Activated CD4-positive, alpha-beta T cell treated with anti-CD3 and anti-CD28 coated beads, Interleukin-2, amount 50 U/mL, for 24 hours (primary cell): ENCODE data around the gene MCEE.
"Not testable (repeated sequence)": the region's sequence is repeated elsewhere in the genome, so short reads cannot be mapped to it uniquely, and the experiment has no call there.

Experiments used
- DNase-seq, 2 donors: peaks; one replicate each; pipeline ENCODE4 v3.0.0-alpha.2; 2020; ENCODE audit warnings: low read depth in 1 of 2, low spot score in 1 of 2

Gene MCEE

DNA sequence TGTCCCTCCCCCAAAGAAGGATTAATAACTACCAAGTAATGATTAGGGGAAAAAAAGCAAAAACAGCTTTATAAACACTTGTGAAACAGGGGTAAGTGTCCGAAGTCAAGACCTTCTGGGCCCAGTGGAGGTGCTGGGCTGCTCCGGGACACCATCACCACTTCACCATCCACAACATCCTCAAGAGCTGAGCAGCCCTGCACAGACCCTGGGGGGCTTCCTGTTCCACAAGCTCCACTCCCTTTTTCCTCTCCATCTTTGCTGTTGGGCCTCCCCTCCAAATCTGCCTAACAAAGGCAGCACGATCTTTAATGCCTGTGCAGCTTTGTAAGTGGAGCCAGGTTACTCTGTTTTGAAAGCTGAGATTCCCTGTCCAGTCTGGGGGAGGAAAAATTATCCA lies 46.7 kb downstream of the MCEE start:
- not testable (repeated sequence) for DNase-seq

DNA sequence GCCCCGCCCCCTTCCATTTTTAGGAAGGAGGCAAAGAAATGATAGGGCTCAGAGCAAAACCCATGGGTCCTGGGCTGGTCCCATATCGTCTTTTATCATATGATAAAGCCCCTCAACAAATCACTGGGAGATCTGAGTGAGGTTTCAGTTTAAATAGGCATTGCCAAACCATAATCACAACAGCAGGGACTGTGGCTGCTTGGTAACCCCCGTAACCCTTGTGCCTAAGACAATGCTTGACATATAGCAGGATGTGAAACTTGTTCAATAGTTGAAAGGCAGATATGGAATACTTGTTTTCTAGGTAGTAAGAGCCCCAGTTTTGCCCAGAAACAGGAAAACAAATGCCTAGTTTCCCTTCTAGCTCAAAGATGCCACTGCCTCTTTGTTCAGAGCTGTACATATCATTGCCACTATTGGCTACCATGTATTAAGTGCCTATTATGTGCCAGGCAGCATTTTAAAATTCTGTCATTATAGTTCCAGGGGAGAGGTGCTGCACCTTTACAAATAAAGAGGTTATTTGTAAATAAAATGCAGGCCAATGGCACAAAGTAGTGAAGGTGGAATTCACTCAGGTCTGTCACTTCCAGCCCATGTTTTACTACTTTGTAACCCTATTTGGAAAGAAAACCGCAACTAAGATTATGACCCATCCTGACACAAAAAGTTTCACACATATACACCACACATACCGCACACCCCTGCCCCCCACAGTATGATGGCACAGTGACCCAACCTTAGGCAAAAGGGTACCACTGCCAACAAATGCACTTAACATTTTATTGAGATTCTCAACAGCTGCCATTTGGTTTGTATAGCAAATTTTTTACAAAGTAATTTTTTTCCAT lies 47.4 kb downstream of the MCEE start:
- DNase-seq: peak in 1 of 2 donors; percentile 12

DNA sequence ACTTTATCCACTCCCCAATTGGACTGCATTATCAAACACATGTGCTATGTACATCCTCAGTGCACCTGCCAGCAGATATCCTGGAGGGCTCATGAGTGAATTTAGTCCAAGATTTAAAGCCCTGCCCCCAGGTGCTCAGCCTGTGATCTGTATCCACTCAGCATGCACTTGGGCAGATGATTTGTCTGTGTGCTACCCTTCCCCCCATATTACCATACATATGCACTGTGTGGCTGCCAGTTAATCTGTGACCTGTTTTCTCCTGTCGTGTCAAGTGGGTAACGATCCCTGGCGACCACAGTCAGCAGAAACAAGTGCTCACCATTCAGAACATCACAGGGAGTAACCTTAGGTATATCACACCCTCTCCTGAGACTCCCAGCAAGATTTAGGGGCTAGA lies 51.4 kb downstream of the MCEE start:
- no peak for DNase-seq

DNA sequence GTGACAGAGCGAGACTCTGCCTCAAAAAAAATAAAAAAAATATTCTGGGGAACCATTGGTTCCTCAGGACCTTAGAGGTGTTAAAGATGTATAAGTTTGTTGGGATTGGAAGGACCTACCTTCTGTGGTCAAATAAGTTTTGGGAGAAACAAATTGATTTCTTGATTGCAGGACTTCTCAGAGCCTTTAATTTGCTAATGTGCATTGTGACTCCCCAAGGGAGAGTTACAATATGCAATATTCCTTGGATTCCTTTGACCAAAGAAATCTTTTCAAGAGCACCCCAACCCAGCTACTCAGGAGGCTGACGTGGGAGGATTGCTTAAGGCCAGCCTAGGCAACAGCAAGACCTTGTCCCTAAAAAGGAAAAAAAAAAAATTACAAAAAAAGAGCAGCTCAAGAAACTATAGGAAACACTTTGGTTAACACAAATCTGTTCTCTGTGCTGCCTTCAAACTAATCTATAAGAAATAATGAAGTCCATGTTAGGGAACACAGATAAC lies 55.1 kb downstream of the MCEE start:
- no peak for DNase-seq

DNA sequence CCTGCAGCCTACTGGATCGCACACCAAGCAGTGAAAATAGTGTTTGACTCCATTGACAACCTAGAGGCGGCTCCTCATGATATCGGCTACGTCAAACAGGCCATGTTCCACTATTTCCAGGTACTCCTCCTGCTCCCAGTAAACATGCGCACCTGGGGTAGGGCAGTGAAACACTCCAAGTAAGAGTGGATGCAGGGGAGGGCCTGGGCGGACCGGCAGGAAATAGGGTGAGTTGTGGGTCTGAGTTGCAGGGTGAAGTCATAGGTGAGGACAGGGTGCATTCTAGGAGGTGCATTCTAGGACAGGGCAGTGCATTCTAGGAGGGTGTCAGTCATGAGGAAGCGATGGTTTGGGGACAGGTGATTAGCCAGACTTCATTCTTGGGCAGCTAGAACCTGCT lies 56.6 kb downstream of the MCEE start:
- no peak for DNase-seq

DNA sequence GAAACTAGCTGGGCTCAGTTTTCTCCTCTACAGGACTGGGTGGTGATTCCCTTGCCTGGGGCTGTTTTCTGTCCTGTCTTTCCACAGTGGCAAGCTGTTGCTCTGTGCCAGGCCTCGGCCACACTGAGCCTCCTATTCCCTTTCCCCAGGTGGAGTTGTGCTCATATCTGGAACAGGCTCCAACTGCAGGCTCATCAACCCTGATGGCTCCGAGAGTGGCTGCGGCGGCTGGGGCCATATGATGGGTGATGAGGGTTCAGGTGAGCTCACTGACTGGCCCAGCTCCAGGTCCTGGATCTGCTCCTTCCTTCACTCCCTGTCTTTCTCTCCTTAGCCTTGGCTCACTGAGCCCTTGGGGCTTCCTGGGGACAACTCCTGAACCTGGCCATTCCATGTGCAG lies 57.5 kb downstream of the MCEE start:
- no peak for DNase-seq

DNA sequence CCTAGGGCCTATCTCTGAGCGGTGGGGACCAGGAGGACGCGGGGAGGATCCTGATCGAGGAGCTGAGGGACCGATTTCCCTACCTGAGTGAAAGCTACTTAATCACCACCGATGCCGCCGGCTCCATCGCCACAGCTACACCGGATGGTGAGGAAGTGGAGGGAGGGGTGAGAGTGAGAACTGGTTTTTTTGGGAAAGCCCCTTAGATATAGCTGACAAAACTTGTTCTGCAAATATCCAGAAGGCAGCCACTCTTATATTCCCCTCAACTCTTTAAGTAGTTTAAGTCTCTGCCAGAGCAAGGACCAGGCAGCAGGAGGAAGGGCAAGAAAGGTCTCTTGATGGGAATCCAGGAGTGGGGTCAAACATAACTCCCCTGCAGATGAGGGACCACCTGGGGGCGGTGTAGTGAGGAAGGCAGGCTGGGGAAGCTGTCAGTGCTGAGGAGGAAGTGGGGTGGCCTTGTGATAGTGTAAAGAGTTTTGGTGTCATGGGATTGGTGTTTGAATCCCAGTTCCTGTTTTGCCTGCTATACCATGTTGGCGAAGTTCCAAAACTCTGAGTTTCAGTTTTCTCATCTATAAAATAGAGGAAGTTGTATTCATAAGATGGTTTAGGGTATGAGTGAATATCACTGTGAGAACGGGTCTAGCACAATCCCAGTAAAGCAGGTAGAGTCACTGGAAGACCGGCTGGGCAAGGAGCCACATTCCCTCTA lies 58.2 kb downstream of the MCEE start:
- DNase-seq: peak in 1 of 2 donors; percentile 49

DNA sequence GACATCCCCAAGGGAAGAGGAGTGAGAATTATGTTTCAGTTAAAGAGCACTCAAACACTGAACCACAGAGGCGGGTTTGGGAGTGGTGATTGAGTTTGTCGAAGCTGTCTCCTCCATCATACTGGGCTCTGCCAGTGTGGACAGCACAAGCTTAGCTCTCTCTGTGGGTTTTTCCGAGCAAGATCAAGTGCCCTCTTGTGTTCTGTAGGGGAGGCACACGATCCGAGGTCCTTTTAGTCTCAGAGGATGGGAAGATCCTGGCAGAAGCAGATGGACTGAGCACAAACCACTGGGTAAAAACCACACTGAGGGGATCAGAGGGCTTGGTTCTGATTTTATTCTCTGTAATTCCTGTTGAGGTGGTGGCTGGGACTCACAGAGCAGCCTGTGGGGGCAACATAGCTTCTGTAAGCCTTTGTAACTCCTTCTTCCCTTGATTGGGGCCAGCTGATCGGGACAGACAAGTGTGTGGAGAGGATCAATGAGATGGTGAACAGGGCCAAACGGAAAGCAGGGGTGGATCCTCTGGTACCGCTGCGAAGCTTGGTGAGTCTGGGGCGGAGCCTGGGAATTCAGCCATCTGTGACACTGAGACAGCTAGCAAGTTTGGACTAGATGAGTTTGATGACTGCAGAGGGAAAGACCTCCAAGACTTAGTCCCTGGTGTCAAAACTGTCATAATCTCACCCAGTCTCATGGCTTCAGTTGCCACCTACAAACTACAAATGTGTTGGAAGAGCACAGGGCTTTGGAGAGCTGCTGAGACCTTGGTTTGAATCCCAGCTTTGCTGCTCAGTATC lies 59.5 kb downstream of the MCEE start:
- DNase-seq: no peak

DNA sequence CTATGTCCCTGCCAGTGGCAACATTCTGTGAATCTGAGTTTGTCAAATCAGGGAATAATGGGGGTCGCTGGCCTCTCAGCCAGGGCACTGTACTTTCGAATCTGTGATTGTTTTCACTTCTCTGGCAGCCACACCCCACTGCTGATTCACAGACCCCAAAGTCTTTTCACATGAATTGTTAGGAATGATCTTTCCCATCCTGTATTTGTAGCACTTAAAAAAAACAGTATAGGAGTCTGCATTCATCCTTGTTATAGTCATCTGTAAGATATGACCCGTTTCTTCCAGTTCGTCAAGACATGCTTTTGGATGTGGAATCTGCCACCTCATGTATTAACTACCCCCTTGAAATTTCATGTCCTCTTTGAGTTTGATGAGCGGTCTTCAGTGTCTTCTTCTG lies 60.7 kb downstream of the MCEE start:
- no peak for DNase-seq

DNA sequence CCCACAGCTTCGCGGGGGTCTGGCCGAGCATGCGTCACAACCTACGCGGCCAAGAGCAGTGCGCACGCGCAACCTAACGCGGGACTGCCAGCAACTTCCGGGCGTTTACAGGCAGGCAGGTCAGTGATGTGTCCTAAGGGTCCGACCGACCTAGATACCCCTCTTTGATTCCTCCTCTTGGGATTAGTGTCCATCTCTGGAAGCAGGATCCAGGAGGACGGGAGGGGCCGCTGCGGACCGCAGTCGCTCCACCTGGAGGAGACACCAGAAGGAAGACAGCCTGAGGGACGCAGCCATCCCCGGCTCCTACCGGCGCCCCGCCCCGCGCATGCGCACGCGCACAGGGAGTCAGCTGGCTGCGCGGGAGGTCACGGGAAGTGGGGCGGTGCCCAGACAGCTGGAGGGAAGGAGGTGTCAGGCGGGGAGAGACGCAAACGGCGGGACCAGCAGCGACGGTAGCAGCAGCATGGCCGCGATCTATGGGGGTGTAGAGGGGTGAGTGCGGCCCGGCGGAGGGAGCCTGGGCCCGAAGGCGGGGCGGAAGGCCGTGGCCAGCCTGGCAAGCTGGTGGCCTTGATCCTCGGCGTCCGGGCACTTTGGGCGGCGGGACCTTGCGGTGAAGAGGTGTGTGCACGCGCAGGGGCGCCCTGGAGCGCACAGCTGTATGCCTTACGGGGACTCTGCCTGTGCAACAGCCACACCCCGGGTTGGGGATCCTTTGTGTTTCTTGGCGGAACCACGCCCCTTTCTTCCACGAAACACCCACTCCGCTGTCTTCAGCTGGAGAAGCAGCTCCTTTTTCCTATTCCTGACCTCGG lies 61.6 kb downstream of the MCEE start, which contains the start of gene NAGK:
TSS of gene NAGK (plus strand) at position 431 of the 818 bp plus-strand sequence. CDS start at position 467, 36 bp downstream.
- peak; percentile 93 to 95 for DNase-seq

DNA sequence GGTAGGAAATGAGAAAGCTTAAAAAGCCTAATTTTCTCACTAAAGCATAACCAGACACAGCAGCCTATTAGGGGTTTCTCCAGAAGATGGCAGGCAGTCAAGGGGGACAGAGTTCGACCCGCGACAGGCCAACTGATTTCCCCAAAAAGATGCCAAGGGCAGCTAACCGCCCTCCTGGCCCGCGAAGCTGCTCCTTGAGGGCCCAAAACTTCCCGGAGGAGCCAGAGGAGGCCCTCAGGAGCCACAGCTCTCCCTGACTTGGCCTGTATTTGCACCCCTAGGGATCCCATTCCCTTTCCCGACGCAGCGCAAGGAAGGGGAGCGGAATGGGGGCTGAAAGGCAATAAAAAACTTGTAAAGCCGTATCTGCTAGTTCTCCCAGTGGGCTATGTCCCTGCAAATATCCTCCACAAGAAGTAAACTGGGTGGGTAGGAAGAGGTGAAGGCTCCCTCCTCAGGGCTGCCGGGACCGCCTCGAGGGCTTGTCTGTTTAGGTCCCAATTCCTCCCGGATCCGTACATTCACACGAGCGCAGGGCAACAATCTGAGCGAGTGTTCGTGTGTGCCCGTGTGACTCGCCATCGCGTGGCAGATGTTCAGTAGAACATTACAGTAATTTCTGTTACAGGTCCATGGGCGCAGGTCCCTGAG lies 62.3 kb downstream of the MCEE start:
- no peak for DNase-seq

DNA sequence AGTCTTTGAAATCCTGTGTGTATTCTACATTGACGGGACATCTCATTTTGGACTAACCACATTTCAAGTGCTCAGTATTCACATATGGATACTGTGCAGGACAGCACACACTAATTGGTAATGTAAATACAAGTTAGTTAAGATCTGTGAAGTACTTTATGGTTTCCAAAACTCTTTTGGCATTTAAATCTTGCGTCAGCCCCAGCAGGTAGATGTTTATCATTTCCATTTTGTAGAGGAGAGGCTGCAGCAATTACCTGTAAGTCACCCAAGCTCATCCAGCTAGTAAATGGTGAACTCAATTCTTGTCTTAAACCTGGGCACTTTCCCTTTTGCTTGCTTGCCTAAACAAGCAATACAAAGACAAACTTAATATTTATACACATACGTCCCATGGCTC lies 63.2 kb downstream of the MCEE start:
- no peak for DNase-seq

DNA sequence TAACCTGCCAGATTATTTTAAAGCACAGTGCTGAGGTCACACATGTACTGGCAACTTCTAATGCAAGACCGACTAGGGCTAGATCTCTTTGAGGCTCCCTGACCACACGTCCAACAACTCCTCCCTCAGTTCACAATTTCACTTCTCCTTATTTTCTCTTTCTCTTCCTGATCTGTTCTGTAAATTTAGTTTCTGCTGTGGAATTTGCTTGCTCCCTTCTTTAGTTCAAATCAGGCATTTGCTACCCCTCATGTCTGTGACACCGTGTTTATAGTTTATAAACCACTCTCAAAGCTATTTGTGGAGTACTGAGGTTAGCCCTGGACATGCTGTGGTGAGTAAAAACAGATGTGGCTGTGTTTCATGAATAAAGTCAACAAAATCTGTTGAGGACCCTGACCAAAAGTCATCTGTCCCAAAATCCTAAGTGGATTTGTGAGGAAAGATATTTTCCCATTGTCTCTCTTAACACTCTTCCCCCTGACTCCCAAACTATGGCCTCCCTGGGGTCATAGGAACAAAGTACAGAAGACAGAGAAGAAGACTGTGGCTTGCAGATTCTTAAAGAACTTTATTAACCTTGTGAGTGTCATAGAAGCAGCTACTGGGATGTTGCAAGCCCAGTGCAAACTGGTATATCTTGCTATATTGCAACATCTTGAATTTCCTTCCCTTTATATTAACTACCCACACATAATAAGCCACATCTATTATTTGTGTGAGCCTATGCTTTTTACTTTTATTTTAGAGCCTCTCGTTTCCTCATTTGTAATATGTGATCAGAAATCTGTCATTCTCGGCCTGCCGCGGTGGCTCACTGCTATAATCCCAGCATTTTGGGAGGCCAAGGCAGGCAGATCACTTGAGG lies 65.0 kb downstream of the MCEE start:
- no peak for DNase-seq

DNA sequence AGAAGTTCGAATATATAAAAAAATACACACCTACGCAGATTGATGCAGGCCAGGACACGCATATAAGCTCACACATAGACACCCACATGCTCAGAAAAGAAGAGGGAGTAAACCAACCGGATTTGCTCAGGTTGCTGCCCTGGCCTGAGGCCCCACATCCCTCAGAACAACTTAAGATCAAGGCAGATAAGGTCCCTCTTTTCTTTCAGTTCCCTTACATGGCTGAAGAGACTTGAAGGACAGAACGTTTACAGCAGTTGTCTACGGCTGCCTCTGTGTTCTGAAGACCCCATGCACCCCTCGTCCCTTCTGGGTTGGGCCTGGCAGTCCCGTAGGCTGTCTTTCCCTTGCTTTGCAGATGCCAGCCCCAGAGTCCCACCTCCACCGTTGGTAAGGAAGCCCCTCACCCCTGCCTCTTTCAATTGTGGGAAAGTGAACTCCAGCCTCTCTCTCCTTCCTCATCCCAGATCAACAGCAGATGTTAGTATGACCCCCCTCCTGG lies 65.9 kb downstream of the MCEE start:
- DNase-seq: no peak

DNA sequence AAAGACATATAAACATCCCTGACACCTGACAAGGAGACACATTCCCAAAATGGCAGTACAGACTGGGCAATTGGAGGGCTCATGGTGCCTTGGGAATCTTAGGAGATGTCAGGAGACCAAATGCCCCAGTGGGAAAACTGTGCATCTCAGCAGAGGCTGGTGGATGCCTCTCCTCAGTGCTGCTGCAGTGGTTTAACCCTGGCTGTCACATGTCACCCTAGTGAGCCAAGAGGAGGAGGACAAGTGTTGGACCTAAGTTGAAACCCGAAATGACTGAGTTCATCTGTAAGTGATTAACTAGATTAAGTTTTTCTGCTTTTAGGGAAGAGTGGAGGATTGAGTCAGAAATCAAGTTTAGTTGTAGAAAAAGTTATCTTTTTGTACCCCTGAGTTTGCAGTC lies 66.8 kb downstream of the MCEE start:
- DNase-seq: no peak

DNA sequence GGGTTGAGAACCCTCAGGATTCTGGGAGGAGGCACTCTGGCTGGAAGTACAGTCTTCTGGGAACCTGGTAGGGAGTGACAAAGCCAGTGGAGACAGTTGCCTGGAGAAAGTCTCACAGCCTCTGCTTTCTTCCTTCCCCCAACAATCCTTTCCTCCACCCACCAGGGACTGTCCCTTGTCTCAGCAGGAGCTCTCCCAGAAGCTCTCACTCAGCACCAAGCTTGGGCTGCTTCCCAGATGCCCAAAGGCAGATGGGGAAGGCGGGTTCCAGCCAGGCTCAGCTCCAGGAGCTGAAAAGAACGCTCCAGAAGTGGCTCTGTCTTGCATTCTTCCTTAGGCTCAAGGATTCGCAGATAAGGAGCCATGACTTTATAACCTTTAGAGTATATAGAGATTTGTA lies 69.2 kb downstream of the MCEE start:
- DNase-seq: no peak

DNA sequence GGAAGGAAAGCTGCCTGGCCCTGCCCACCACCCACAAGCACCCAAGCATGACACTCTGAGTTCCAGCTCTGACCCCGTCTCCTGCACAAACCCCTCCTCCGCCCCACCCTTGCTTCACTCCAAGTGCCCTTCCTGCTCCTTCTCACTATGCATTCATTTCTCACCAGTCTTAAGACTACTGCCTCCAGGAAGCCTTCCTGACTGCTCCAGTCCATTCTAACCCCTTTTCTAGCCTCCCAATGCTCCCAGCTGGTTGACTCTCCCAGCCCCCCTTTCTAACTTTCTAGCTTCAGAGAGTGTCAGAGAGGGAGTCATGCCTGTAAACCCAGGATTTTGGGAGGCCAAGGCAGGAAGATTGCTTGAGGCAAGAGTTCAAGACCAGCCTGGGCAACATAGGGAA lies 69.8 kb downstream of the MCEE start:
- DNase-seq: no peak
